Loucy (cell line): Measurements from ENCODE around the gene LIMS1.

Experiments
- H2AFZ ChIP-seq: fragments of 200-600 bp; sonication (generic); 2 replicates; pipeline ENCODE4 v1.6.0; 2016; ENCODE audit warnings: antibody characterized with exemption, mild to moderate bottlenecking, low read length, moderate library complexity
- H3F3A ChIP-seq: fragments of 200-600 bp; 2 replicates; pipeline ENCODE4 v1.6.0; 2016; ENCODE audit warnings: antibody characterized with exemption, low read depth, mild to moderate bottlenecking
- H3K27me3 ChIP-seq: fragments of 200-600 bp; sonication (generic); 2 replicates; pipeline ENCODE4 v1.6.1; 2014; ENCODE audit warnings: low read length, mild to moderate bottlenecking; ENCODE audit not compliant: insufficient read depth, poor library complexity, severe bottlenecking
- H3K36me3 ChIP-seq: fragments of 200-600 bp; sonication (generic); 2 replicates; pipeline ENCODE4 v1.6.1; 2016; ENCODE audit warnings: low read length; ENCODE audit not compliant: insufficient read depth
- H3K4me1 ChIP-seq: fragments of 200-600 bp; sonication (generic); 2 replicates; pipeline ENCODE4 v1.5.1; 2014; ENCODE audit warnings: low read length, mild to moderate bottlenecking; ENCODE audit not compliant: insufficient read depth, poor library complexity, severe bottlenecking
- H3K4me2 ChIP-seq: fragments of 200-600 bp; sonication (generic); 2 replicates; pipeline ENCODE4 v1.6.0; 2014; ENCODE audit warnings: antibody characterized with exemption, low read length, low read depth, mild to moderate bottlenecking; ENCODE audit not compliant: poor library complexity, severe bottlenecking
- H3K4me3 ChIP-seq: fragments of 200-600 bp; sonication (generic); 2 replicates; pipeline ENCODE4 v1.5.1; 2014; ENCODE audit warnings: low read length, mild to moderate bottlenecking, mixed read lengths; ENCODE audit not compliant: poor library complexity, severe bottlenecking
- H3K79me2 ChIP-seq: fragments of 200-600 bp; sonication (generic); 2 replicates; pipeline ENCODE4 v1.6.1; 2014; ENCODE audit warnings: low read length; ENCODE audit not compliant: insufficient read depth
- H3K9ac ChIP-seq: fragments of 200-600 bp; sonication (generic); 2 replicates; pipeline ENCODE4 v1.6.0; 2014; ENCODE audit warnings: mild to moderate bottlenecking, low read depth, low read length, moderate library complexity; ENCODE audit not compliant: poor library complexity, severe bottlenecking
- H3K9me2 ChIP-seq: fragments of 200-600 bp; sonication (generic); replicated peaks from 2 replicates; pipeline ENCODE4 v1.6.1; 2016; ENCODE audit warnings: low read depth, low read length, mixed read lengths
- H3K9me3 ChIP-seq: fragments of 200-600 bp; sonication (generic); 2 replicates; pipeline ENCODE4 v1.6.1; 2014; ENCODE audit warnings: mild to moderate bottlenecking, antibody characterized with exemption, low read length, low read depth; ENCODE audit not compliant: insufficient read depth
- H4K20me1 ChIP-seq: fragments of 200-600 bp; sonication (generic); 2 replicates; pipeline ENCODE4 v1.6.0; 2014; ENCODE audit warnings: antibody characterized with exemption, low read length, mild to moderate bottlenecking; ENCODE audit not compliant: insufficient read depth, poor library complexity, severe bottlenecking
- CTCF ChIP-seq: fragments of 200-600 bp; sonication (generic); conservative IDR thresholded peaks from 2 replicates; pipeline ENCODE4 v1.5.1; 2014; ENCODE audit warnings: mild to moderate bottlenecking, antibody characterized with exemption, low read length
- EZH2phosphoT487 ChIP-seq: fragments of 200-600 bp; IDR thresholded peaks from 2 replicates; pipeline ENCODE4 v1.6.1; 2018; ENCODE audit warnings: antibody characterized with exemption, mild to moderate bottlenecking, moderate library complexity, borderline replicate concordance

LIMS1 gene

GRCh38 chr2:108602422-108602821 lies 68.2 kb downstream of the LIMS1 start:
- Histone ChIP-seq H3K9me3 (no peaks in the 10 kb centered on the region), H3K36me3 (no peaks in the 10 kb centered on the region), H3K9ac (no peak overlapping the region), H3K4me2 (no peak overlapping the region), H2AFZ (no peak overlapping the region), H3K79me2 (peaks cover 80% of the 10 kb centered on the region), H3K4me1 (peaks cover 39% of the 10 kb centered on the region), H4K20me1 (no peaks in the 10 kb centered on the region), H3K27me3 (no peaks in the 10 kb centered on the region), H3K9me2 (no peaks in the 10 kb centered on the region), H3K4me3 (no peak overlapping the region), H3F3A (no peaks in the 10 kb centered on the region)
- no peak for TF ChIP-seq EZH2phosphoT487
- TF ChIP-seq CTCF = no peak

GRCh38 chr2:108604196-108604595 lies 69.9 kb downstream of the LIMS1 start:
- Histone ChIP-seq H3K36me3 (no peaks in the 10 kb centered on the region), H3K9me3 (no peaks in the 10 kb centered on the region), H3K4me3 (peak overlapping the region; percentile 11), H4K20me1 (no peaks in the 10 kb centered on the region), H3K79me2 (peaks cover 90% of the 10 kb centered on the region), H3K4me1 (peaks cover 52% of the 10 kb centered on the region), H3F3A (no peaks in the 10 kb centered on the region), H3K27me3 (no peaks in the 10 kb centered on the region), H3K4me2 (peak overlapping the region; percentile 51), H3K9ac (peak overlapping the region; percentile 47), H3K9me2 (no peaks in the 10 kb centered on the region), H2AFZ (no peak overlapping the region)
- TF ChIP-seq CTCF (no peak), EZH2phosphoT487 (no peak)

DNA sequence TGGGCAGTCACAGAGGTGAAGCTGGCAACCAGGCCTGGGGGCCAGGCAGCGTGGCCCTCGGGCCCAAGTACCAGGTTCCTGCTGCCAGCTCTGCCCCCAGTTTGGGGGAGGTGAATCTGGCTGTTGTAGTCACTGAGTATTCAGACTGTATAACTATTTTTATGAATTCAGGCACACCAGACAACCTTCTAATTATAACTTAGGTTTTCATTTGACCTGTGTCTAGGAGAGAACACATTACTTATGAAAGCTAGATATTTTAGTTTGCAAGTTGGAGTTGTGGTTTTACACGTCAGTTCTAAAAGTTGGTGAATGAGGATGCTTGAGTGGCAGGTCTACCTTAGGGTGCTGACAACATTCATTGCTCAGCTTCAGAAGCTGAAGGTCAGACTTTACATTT lies 71.7 kb downstream of the LIMS1 start:
- peak overlapping the region; percentile 31 for H3K4me2 ChIP-seq
- TF ChIP-seq EZH2phosphoT487 (no peak), CTCF (no peak)
- H4K20me1 ChIP-seq = no peaks in the 10 kb centered on the region
- H3K9me3 ChIP-seq = no peaks in the 10 kb centered on the region
- H3K4me1 ChIP-seq = peaks cover 56% of the 10 kb centered on the region
- H3K27me3 ChIP-seq = no peaks in the 10 kb centered on the region
- H3K9ac ChIP-seq = peak overlapping the region; percentile 47
- H3F3A ChIP-seq = no peaks in the 10 kb centered on the region
- H3K9me2 ChIP-seq = no peaks in the 10 kb centered on the region
- no peaks in the 10 kb centered on the region for H3K36me3 ChIP-seq
- peaks cover 95% of the 10 kb centered on the region for H3K79me2 ChIP-seq
- no peak overlapping the region for H2AFZ ChIP-seq
- H3K4me3 ChIP-seq = no peak overlapping the region
